AG09309 (cell line): ENCODE results near the gene SYT3.

Experiments used
- DNase-seq: peaks from one replicate; pipeline ENCODE4 v3.0.0-alpha.2; 2010; ENCODE audit warnings: low read depth
- H3K4me3 ChIP-seq: 2 replicates; pipeline ENCODE4 v1.5.1; 2011; ENCODE audit warnings: mild to moderate bottlenecking, low read depth, low read length, moderate library complexity; ENCODE audit not compliant: control insufficient read depth
- TF ChIP-seq, protein P1 (sequence below): IDR thresholded peaks from 2 replicates; pipeline ENCODE4 v1.5.1; 2011; ENCODE audit warnings: mild to moderate bottlenecking, low read depth, low read length, inconsistent platforms; ENCODE audit not compliant: insufficient read depth, control insufficient read depth; ENCODE audit errors: missing control alignments

SYT3 gene

GRCh38 chr19:50658441-50659317 is 19.0 kb upstream of the SYT3 start:
- no peak for DNase-seq
- H3K4me3 ChIP-seq, result peak overlapping the region; percentile 44
- TF ChIP-seq, protein P1, sequence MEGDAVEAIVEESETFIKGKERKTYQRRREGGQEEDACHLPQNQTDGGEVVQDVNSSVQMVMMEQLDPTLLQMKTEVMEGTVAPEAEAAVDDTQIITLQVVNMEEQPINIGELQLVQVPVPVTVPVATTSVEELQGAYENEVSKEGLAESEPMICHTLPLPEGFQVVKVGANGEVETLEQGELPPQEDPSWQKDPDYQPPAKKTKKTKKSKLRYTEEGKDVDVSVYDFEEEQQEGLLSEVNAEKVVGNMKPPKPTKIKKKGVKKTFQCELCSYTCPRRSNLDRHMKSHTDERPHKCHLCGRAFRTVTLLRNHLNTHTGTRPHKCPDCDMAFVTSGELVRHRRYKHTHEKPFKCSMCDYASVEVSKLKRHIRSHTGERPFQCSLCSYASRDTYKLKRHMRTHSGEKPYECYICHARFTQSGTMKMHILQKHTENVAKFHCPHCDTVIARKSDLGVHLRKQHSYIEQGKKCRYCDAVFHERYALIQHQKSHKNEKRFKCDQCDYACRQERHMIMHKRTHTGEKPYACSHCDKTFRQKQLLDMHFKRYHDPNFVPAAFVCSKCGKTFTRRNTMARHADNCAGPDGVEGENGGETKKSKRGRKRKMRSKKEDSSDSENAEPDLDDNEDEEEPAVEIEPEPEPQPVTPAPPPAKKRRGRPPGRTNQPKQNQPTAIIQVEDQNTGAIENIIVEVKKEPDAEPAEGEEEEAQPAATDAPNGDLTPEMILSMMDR, result no peak

GRCh38 chr19:50657712-50658440 is 18.2 kb upstream of the SYT3 start:
- TF ChIP-seq, protein P1, result no peak
- H3K4me3 ChIP-seq, result peak overlapping the region; percentile 44
- peak; percentile 92 for DNase-seq

- no peak for DNase-seq
These were observed 17.6 kb upstream of the SYT3 start for GRCh38 chr19:50657222-50657669.

DNA sequence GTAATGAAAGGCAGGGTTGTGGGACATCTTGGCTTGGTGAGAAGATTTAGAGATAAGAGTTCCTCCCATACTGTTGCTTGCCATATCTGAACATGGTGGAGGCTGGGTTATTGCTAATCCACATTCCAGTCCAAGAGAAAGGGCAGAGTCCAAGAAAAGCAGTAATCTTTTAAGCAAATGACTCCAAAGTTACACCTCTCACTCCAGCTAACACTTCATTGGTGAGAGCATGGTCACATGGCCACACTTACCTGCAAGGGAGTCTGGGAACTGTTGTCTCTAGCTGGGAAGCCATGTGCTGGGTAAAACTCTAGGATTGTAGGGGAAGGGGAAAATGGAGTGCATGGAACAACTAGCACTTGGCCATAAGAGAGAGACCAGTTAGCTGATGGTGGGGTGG is 15.2 kb upstream of the SYT3 start:
- TF ChIP-seq, protein P1, result no peak
- DNase-seq, result no peak
- no peak overlapping the region for H3K4me3 ChIP-seq

More at GRCh38 chr19:50657222-50657669, 17.6 kb upstream of the SYT3 start:
- TF ChIP-seq, protein P1, result no peak
- no peak overlapping the region for H3K4me3 ChIP-seq

GRCh38 chr19:50652722-50653121 is 13.0 kb upstream of the SYT3 start:
- no peak overlapping the region for H3K4me3 ChIP-seq
- DNase-seq, result no peak
- TF ChIP-seq, protein P1, result no peak

- no peak overlapping the region for H3K4me3 ChIP-seq
- TF ChIP-seq, protein P1, result no peak
- no peak for DNase-seq
These were observed 11.5 kb upstream of the SYT3 start for GRCh38 chr19:50651174-50651573.
